ENCODE measurements around the gene PPM1D.
A peak's percentile ranks its signal among the peaks of the same experiment; 100 is the strongest.
"Not testable (repeated sequence)": the region's sequence is repeated elsewhere in the genome, so short reads cannot be mapped to it uniquely, and the experiment has no call there.

The PPM1D gene

GRCh38 chr17:60623415-60623814 lies 23.4 kb downstream of the PPM1D start:
- no peak for DNase-seq

GRCh38 chr17:60627124-60627523 lies 27.1 kb downstream of the PPM1D start:
- DNase-seq, result no peak

GRCh38 chr17:60628252-60628889 lies 28.4 kb downstream of the PPM1D start:
- DNase-seq, result no peak

GRCh38 chr17:60629120-60629519 lies 29.1 kb downstream of the PPM1D start:
- no peak for DNase-seq

- DNase-seq, result no peak
Measured at GRCh38 chr17:60630352-60630751, 30.4 kb downstream of the PPM1D start.

GRCh38 chr17:60631119-60631518 lies 31.1 kb downstream of the PPM1D start:
- DNase-seq, result no peak

- no peak for DNase-seq
Measured at GRCh38 chr17:60637683-60638082, 37.7 kb downstream of the PPM1D start.

- DNase-seq, result no peak
Measured at GRCh38 chr17:60639019-60639330, 39.0 kb downstream of the PPM1D start.

GRCh38 chr17:60640503-60640902 lies 40.5 kb downstream of the PPM1D start:
- DNase-seq, result peak; percentile 10

- DNase-seq, result no peak
Measured at GRCh38 chr17:60641126-60641525, 41.1 kb downstream of the PPM1D start.

GRCh38 chr17:60641810-60642220 lies 41.8 kb downstream of the PPM1D start:
- peak; percentile 91 for DNase-seq

GRCh38 chr17:60645918-60646523 lies 46.0 kb downstream of the PPM1D start:
- DNase-seq, result no peak

- DNase-seq, result no peak
Measured at GRCh38 chr17:60646701-60647100, 46.7 kb downstream of the PPM1D start.

- DNase-seq, result no peak
Measured at GRCh38 chr17:60647705-60648104, 47.7 kb downstream of the PPM1D start.

- no peak for DNase-seq
Measured at GRCh38 chr17:60652454-60653247, 52.7 kb downstream of the PPM1D start.

GRCh38 chr17:60653569-60653968 lies 53.6 kb downstream of the PPM1D start:
- DNase-seq, result no peak

- no peak for DNase-seq
Measured at GRCh38 chr17:60656499-60656898, 56.5 kb downstream of the PPM1D start.

GRCh38 chr17:60659156-60659555 lies 59.2 kb downstream of the PPM1D start:
- DNase-seq, result no peak

GRCh38 chr17:60661489-60661888 lies 61.5 kb downstream of the PPM1D start:
- DNase-seq, result no peak

- no peak for DNase-seq
Measured at GRCh38 chr17:60664022-60664421, 64.0 kb downstream of the PPM1D start.

GRCh38 chr17:60665602-60666001 lies 65.6 kb downstream of the PPM1D start:
- DNase-seq, result no peak

GRCh38 chr17:60668741-60669140 lies 68.7 kb downstream of the PPM1D start:
- not testable (repeated sequence) for DNase-seq

- DNase-seq, result no peak
Measured at GRCh38 chr17:60671482-60671881, 71.5 kb downstream of the PPM1D start.

GRCh38 chr17:60674637-60675036 lies 74.6 kb downstream of the PPM1D start:
- DNase-seq, result not testable (repeated sequence)
